GM21619 (cell line): ENCODE measurements around the gene ASB18.
"Not testable (repeated sequence)": the region's sequence is repeated elsewhere in the genome, so short reads cannot be mapped to it uniquely, and the experiment has no call there.

Source experiments
- ATAC-seq: cut with Tn5 transposase; IDR thresholded peaks from one replicate; pipeline ENCODE4 v1.9.1; 2021; ENCODE audit not compliant: unreplicated experiment

The ASB18 gene, protein sequence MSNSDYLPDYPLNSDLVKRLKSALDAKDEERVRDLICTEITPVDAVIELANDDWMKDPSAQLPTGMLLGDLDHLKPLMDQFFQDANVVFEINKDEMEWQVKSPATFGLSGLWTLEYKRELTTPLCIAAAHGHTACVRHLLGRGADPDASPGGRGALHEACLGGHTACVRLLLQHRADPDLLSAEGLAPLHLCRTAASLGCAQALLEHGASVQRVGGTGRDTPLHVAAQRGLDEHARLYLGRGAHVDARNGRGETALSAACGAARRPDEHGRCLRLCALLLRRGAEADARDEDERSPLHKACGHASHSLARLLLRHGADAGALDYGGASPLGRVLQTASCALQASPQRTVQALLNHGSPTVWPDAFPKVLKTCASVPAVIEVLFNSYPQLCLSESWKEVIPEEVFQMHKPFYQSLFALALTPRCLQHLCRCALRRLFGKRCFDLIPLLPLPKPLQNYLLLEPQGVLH

DNA sequence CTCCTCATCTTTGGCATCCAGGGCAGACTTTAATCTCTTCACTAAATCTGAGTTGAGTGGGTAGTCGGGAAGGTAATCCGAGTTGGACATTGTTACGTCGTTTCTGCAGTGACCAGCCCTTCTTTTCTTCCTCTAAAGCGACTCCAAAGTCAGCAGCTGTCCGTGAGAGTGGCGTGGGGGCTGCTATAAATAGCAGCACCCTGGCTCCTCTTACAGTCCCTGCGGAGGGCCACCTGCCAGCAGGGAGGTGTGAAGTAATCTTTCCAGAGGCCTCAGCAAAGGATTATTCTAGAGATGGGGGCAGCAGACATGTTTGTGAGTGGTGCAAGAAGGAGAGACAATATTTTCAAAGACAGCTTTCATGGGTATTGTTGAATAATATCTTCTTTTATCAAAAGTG lies at the start of gene ASB18:
ASB18 (minus strand) TSS at position 151 of the 400 bp plus-strand sequence; CDS start at position 90, 61 bp downstream.
- ATAC-seq: no peak

DNA sequence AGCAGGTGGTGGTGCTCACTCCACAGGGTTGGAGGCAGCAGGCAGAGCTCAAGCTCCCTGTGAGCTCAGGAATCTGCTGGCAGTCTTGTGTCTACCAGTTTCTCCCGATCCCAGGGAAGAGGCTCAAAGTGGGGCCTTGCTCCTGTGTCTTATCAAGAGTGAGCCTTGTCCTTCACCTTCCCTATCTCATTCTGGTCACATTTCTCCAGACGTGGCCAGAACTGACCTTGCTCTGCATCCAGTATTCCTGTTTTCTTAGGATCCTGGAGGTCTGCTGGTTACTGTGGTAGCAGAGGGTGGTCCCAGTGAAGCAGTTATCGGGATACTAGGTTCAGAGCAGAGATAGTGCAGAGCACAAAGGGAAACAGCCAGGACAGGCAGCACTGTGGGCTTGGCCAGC lies 47.1 kb upstream of the ASB18 start:
- ATAC-seq: no peak

DNA sequence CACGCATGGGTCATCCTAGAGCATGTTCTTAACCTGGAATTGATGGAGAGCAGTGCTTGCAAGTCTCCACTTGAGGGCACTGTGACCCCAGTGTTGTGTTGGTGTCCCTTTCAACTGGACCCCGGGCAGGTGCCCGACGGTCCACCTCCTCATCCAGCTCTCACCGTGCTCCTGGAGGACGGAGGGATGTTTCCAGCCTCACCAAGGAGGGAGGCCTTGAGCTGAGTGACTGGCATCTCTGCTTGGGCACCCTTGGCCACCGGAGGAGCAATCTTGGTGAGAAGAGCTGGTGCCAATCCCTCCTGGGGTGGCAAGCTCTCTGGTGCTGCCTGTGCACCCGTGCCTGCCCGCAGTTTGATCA lies 45.4 kb upstream of the ASB18 start:
- no peak for ATAC-seq

DNA sequence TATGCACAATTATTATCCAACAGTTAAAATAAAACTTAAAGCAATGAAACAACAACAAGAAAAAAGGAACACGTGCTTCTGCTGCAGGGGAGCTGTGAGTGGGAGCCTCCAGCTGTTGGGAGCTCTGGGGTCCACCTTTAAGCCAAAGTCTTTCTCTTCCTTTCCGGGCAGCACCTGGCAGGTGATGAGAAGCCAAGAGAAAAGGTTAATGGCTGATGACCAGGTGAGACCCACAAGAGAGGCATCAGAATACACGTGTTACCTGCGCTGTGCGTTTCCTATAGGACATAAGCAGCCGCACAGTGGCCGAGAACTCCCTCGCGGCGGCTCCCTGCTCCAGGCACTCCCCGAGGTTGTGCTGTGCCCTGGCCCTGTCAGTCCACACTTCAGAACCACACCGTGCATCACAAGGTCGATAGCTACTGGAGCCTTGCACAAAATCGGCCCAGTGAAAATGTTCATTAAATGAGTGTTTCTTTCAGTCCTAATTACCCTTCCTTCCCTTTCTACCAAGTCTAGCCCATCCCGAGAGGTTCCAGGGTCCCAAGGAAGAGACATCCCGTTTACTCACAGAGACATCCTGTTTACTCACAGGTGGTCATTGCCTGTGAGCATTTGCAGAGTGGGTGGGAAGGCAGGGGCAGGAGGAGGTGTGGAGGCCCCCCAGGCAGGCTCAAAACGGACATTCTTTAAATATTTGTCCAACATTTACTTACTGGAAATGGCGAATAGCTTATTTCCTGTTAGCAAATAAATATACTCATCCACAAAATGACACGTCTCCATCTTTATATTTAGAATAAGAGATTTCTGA lies 44.9 kb upstream of the ASB18 start:
- ATAC-seq: no peak

DNA sequence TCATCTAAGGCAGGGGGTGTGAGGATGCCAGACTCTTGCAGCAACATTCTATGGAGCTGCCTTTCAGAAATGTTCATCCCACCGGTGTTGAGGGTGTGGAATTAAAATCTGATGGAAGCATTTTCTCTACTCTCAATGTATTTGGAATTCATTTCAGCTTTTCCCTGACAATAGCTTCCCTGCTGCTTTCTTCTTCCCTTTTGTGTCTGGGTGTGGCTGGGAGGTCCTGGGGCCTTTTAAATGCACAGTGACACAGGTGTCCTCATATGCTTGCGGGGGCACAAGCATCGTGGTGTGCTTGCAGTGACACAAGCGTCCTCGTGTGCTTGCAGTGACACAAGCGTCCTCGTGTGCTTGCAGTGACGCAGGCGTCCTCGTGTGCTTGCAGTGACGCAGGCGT lies 43.4 kb upstream of the ASB18 start:
- no peak for ATAC-seq

DNA sequence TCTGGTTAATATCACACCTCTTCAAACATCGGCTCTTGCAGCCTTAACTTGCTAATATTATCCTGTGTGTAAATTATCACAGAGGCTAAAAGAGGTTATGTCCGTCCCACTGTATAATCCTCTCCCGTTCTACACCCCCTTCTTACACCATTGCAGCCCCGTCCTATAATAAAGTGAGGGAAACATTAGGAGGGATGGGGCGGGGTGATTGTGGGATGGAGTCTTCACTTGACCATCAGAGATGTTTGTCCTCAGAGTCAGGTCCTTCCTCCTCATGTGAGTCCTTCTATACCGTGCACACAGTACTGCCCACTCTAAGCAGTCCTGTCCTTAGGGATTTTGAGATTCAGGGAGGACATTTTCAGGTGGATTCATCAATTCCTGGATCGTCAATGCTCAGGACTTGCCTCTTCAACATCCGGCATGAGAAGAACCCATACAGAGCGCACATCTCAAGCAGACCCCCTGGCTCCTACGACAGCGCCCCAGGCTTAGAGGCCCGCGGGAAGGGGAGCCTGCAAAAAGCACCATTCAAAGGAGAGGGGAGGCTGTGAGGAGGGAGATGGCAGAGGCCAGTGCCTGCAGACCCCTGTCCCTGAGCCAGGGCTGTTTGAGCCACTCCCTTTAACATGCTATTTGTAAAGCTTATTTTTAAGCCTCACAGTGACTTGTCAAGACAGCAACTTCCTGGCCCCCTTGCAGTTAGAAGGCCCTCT lies 42.8 kb upstream of the ASB18 start:
- ATAC-seq: no peak

DNA sequence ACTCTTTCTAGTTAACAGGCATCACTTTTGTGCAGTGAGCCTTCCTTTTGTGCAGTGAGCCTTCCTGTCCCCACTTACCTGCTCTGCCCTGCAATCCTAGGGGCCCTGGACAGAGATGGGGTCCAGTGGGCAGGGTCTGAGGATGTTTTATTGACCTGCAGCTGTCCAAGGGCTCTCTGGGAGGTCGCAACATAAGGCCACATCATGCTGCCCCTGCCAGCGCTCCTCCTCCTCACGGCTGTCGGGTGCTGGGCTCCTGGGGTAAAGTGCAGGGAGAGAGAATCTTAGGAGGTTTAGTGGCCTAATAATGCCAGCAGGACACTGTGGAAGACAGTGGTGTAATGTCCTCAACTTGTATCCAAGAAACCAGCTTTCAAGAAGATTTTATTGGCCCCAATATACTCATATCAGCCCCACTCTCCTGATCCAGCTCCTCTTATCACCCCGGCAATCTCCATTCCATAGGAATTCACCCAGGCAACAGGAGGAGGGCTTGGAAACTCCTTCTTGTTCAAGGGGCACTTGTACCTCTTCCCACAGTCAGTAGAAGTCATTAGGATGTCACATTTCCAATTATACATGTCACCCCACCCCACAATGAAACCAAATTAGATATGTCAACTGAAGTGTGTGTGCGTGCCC lies 41.9 kb upstream of the ASB18 start:
- no peak for ATAC-seq

DNA sequence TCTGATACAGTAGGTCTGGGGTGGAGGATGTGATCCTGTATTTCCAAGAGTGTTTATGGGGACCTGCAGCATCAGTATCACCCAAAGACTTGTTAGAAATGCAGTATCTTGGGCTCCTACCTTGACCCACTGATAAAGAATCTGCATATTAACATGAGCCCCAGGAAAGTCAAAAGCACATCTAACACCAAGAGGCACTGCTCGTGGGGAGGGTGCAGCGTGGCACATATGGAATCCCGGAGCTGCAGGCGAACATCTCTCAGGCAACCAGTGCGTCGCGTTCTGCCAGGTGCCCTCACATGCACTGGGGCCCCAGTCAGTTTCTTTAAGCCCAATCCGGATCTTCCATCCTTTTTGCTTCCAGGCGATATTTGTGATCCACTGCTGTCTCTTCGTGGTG lies 41.3 kb upstream of the ASB18 start:
- ATAC-seq: no peak

DNA sequence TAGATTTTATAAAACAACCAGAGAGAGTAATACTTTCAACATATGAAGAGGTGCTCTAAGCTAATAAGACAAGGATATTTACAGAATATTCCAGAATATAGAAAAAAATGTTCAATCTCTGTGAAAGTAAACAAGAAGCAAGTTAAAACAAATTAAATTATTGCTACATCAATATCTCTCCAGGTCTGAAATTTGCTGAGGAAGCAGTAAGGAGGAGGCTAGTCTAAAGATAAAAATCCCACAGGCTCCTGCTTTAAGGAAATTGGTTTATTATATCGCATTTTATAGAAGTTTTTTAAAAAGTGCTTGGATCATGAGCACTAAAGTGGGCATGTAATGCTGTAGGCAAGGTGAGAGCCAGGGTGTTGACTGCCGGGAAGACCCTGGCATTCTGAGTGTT lies 39.7 kb upstream of the ASB18 start:
- no peak for ATAC-seq

DNA sequence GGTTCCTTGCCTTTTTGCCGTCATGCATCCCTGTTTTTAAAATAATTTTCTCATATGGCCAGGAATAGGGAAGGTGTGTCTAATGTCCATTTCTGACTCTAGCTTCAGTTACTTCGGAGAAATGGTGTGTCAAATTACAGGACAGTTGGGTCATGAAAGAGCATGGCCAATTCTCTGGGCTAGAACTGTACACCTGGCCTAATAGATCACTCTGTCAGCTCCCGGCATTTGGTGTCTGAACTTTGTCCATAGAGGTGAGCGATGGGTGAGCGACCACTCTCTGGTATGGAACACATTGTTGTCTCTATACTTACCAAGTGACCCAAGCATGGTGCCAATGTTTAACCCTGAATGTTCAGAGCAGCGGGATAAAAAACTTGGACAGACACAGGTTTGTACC lies 38.3 kb upstream of the ASB18 start:
- no peak for ATAC-seq

DNA sequence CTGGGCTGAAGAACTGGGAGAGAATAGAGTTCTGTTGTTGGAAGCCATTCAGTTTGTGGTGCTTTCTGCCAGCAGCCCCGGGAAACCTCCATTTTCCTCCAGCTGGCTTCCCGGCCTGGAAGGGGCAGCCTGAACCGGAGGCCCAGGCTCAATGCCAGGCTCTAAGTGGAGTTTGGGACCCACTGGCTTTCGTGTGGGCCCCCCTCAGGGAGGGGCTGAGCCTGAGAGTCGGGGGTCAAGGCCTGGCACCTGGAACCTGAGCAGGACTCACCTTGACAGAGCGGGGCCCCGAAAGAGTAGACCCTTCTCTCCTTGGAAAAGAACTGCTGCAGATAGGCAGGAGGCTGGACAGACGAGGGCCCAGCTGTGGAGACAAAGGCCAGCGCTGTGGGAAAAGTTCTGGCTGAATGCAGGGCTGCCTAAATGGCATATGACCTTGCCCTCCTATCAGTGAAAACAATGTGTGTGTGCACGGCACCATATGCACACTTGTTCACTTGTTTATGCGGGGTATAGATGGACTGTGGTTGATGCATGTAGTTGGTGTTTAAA lies 34.8 kb upstream of the ASB18 start:
- ATAC-seq: no peak

DNA sequence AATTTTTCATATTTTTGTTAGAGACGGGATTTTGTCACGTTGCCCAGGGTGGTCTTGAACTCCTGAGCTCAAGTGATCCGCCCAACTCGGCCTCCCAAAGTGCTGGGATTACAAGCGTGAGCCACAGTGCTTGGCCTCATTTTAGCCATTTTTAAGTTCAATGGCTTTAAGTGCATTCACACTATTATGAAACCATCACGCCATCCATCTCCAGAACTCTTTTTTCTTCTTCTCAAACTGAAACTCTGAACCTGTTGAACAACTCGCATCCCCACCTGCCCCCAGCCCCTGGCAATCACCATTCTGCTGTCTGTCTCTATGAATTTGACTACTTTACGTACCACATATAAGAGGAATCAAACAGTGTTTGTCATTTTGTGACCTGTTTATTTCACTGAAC lies 31.3 kb upstream of the ASB18 start:
- no peak for ATAC-seq

DNA sequence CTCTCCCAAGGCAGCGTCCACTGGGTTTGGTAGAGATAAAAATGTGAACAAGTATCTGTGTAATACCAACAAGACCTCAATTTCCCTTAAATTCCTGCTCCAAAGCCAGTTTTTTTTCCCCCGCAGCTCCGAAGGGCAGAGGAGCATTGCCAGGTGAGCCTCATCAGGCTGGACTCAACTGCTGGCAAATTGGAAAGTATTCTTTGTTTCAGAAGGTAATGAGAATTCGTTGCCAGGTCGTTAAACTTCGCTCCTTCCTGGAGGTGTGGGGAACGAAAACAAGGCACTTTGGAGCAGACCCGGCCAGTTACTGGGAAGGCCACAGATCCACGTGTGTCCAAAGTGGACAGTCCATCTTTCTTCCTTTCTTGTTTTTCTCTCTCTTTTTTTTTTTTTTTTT lies 30.4 kb upstream of the ASB18 start:
- no peak for ATAC-seq

DNA sequence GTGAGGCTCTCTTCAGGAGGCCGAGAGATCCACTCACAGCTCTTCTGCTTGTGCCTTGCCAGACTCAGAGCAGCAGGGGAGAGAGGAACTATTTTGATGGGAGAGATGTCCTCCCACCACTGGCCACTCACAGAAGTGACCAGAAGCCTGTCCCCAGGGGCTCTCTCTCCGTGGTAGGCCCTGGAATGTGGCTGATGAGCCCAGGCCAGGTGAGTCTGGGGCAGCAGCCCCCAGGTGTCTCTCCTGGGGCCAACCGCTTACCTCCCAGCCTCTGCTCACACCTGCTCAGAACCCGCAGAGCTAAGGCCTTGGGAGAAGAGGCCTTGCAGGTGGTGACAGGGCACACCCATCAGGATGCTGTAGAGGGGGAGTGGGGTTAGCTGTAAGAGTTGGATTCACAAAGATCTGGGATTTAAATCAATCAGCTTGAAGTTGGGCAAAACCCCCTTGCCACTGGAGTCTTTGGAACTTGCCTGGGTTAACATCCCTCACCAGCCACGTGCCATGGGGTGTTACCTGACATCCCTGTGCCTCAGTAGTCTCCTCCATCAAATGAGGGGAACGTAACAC lies 29.1 kb upstream of the ASB18 start:
- no peak for ATAC-seq

DNA sequence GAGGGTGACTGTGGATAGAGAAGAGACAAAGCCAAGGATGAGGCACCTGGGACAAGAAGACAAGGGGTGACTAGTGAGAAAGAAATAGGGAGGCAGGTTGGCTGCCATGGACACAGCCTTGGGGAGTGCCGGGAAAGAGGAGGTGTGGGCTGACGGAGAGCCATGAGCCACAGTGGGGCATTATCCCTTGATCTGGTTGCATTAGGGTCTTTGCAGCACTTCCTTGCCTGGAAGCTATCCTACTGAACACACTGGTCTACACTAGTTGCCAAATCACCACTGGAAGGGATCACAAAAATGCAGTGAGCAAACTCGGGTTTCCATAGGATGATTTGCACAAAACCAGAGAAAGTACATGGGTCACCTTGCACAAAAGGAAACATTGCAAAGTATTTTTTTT lies 27.7 kb upstream of the ASB18 start:
- no peak for ATAC-seq

DNA sequence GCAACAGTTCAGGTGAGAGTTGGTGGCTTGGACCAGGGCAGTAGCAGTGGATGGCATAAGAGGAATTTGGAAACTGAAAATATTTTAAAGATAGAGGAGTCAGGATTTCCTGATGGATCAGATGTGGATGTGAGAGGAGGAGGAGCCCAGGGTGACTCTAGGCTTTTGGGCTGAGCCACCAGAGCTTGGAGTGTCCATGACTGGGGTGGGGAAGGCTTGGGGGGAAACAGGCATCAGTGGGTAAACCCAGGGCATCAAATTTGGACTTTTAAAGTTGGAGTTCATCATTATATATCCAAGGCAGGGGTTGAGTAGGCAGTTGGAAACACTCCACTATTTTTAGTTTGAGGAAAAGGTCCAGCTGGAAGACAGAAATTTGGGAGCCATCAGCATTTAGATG lies 27.3 kb upstream of the ASB18 start:
- ATAC-seq: no peak

DNA sequence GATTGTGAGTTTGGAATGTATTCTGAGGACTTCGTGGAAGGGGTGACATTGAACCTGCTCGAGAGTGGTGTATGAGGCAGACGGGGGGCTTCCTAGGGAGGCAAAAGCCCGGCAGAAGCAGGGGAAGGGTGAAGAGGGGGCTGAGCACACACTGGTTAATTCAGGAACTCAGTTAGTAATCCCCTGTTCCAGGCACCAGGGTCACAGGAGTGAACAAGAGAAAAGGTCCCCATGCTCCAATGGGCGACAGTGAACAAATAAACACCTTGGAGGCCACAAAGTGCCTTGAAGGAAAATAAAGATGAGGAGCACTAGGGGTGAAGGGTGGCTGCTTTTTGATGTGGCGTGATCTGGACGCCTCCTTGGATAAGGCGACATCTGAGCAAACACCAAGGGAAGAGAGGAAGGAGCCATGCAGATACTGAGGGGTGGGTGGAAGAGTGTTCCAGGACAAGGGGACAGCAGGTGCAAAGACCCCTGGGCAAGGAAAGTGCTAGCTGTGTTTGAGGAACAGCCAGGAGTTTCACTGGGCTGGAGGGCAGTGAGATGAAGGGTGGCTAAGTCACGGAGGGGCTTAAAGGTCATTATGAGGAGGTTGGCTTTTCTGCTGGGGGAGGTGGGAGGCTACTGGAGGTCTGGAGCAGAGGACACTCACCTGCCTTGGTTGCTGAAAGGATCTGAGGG lies 26.7 kb upstream of the ASB18 start:
- no peak for ATAC-seq

DNA sequence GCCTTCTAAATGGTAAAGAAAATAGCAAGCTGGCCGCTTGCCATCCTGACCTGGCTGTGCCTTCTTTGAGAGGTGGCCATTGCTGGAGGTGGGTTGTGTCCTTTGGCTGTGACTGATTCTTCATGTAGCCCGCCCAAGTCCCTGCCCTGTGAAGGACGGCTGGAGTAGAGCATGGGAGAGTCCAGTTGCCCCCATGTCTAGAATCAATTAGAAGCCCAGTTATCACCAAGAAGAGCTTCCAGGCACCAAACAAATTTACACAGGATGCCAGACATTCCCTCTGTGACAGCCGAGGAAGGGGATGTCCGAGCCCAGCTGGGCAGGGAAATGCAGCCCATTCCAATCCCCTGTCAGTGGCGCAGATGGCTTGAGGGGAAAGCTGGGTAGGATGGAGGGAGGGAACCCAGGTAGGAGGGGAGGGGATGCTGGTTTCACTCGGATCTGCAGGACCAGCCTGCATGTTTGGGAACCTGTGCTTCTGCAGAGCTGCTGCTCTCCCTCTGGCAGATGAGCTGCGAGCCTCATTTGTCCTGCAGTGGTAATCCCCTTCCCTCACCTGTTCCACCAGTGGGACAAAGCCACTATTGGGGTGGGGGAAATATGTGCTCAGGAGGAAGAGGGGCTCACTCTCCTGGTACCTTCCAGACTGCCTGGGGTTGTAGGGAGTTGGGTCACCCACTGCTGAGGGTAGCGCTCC lies 25.7 kb upstream of the ASB18 start:
- no peak for ATAC-seq

DNA sequence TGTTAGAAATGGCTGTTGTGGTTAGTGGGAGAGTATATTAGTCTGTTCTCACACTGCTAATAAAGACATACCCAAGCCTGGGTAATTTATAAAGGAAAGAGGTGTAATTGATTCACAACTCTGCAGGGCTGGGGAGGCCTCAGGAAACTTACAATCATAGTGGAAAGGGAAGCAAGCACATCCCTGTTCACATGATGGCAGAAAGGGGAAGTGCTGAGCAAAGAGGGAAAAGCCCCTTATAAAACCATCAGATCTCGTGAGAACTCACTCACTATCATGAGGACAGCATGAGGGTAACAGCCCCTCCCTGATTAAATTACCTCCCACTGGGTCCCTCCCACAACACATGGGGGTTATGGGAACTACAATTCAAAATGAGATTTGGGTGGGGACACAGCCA lies 24.2 kb upstream of the ASB18 start:
- not testable (repeated sequence) for ATAC-seq
